Measurements from ENCODE around the gene GRK5. TPM values are rescaled to one million over a fixed set of nuclear protein-coding genes. Genes with fewer than 3 reads are reported as not detected.

Gene GRK5
- total RNA-seq, 6 experiments from 2014 or later, result 5.9 to 11.5 (median 7.9) TPM

DNA sequence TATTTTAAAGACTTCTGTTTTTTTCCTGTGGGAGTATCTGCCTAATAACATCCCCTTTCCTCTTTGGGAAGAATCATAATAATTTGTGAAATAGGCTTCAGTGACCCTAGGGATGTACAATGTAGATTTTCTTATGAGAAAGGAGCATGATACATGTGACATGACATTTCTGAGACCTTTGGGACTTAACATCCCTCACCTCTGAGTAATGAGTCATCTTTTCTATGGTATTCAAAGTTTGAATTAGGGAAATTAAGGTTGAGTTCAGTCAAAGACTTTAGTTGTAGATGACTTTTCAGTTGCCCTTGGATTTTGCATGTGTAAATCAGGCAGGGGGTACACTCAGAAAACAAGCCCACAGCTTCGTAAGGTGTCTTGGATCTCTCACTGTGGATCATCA lies 14.3 kb downstream of the GRK5 start:
- Histone ChIP-seq H3K4me1 (peaks cover 0 to 20% (median 2%) of the 10 kb centered on the region in 4 donors), H3K27me3 (no peaks in the 10 kb centered on the region), H3K27ac (peak overlapping the region in 2 of 3 donors; percentile 63 to 68), H3K9me3 (no peaks in the 10 kb centered on the region), H3K4me3 (no peak overlapping the region), H3K36me3 (no peaks in the 10 kb centered on the region)
- intact Hi-C loops (cut with DNase I), result no loop called here
- 86% methylated on average over 1 of the region's 1 CpG for WGBS (ENCODE audit: insufficient coverage, low coverage, low lambda C conversion rate, missing lambda C conversion rate)
- TF ChIP-seq POLR2A (IDR thresholded peaks at IDR 0.05), result no peak
- TF ChIP-seq, protein P1, sequence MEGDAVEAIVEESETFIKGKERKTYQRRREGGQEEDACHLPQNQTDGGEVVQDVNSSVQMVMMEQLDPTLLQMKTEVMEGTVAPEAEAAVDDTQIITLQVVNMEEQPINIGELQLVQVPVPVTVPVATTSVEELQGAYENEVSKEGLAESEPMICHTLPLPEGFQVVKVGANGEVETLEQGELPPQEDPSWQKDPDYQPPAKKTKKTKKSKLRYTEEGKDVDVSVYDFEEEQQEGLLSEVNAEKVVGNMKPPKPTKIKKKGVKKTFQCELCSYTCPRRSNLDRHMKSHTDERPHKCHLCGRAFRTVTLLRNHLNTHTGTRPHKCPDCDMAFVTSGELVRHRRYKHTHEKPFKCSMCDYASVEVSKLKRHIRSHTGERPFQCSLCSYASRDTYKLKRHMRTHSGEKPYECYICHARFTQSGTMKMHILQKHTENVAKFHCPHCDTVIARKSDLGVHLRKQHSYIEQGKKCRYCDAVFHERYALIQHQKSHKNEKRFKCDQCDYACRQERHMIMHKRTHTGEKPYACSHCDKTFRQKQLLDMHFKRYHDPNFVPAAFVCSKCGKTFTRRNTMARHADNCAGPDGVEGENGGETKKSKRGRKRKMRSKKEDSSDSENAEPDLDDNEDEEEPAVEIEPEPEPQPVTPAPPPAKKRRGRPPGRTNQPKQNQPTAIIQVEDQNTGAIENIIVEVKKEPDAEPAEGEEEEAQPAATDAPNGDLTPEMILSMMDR (IDR thresholded peaks at IDR 0.05), result no peak
- DNase-seq, result no peak
- peak in 1 of 4 donors; percentile 15 for ATAC-seq

GRCh38 chr10:119222537-119222936 lies 15.2 kb downstream of the GRK5 start:
- DNase-seq, result no peak
- TF ChIP-seq POLR2A (IDR thresholded peaks at IDR 0.05), result no peak
- TF ChIP-seq, protein P1 (IDR thresholded peaks at IDR 0.05), result no peak
- peak; percentile 79 to 83 (median 80) for ATAC-seq
- Histone ChIP-seq H3K27me3 (no peaks in the 10 kb centered on the region), H3K4me1 (peaks cover 0 to 20% (median 2%) of the 10 kb centered on the region in 4 donors), H3K36me3 (no peaks in the 10 kb centered on the region), H3K4me3 (peak overlapping the region in 1 of 3 donors; percentile 2), H3K27ac (peak overlapping the region; percentile 7 to 68 (median 63)), H3K9me3 (no peaks in the 10 kb centered on the region)
- intact Hi-C loops (cut with DNase I), result no loop called here
- WGBS (ENCODE audit: insufficient coverage, low coverage, low lambda C conversion rate, missing lambda C conversion rate), result 30% methylated on average over 5 of the region's 9 CpGs

- Histone ChIP-seq H3K27ac (peak overlapping the region; percentile 7 to 68 (median 63)), H3K4me1 (peaks cover 0 to 20% (median 2%) of the 10 kb centered on the region in 4 donors), H3K36me3 (no peaks in the 10 kb centered on the region), H3K9me3 (no peaks in the 10 kb centered on the region), H3K4me3 (peak overlapping the region in 1 of 3 donors; percentile 2), H3K27me3 (no peaks in the 10 kb centered on the region)
- no peak for TF ChIP-seq POLR2A (IDR thresholded peaks at IDR 0.05)
- 77% methylated on average over 3 of the region's 9 CpGs for WGBS (ENCODE audit: insufficient coverage, low coverage, low lambda C conversion rate, missing lambda C conversion rate)
- ATAC-seq (peak; percentile 40 to 52 (median 48)), DNase-seq (no peak)
- intact Hi-C loops (cut with DNase I), result no loop called here
Observed at GRCh38 chr10:119222966-119223386, 15.6 kb downstream of the GRK5 start.

GRCh38 chr10:119225083-119225658 lies 17.8 kb downstream of the GRK5 start:
- DNase-seq (no peak), ATAC-seq (no peak)
- no peaks in the 10 kb centered on the region for H3K27me3 ChIP-seq
- H3K9me3 ChIP-seq, result no peaks in the 10 kb centered on the region
- peaks cover 0 to 14% (median 2%) of the 10 kb centered on the region in 4 donors for H3K4me1 ChIP-seq
- H3K4me3 ChIP-seq, result no peak overlapping the region
- H3K36me3 ChIP-seq, result no peaks in the 10 kb centered on the region
- intact Hi-C loops (cut with DNase I), result no loop called here
- no peak for TF ChIP-seq POLR2A (IDR thresholded peaks at IDR 0.05)
- TF ChIP-seq, protein P1 (IDR thresholded peaks at IDR 0.05), result no peak
- H3K27ac ChIP-seq, result no peak overlapping the region
- 96% methylated on average over 4 of the region's 4 CpGs for WGBS (ENCODE audit: insufficient coverage, low coverage, low lambda C conversion rate, missing lambda C conversion rate)

GRCh38 chr10:119227825-119228224 lies 20.5 kb downstream of the GRK5 start:
- no peak for ATAC-seq
- Histone ChIP-seq H3K27ac (no peak overlapping the region), H3K27me3 (no peaks in the 10 kb centered on the region), H3K4me3 (no peak overlapping the region), H3K36me3 (no peaks in the 10 kb centered on the region), H3K4me1 (peaks cover 0 to 6% (median under 1%) of the 10 kb centered on the region in 4 donors), H3K9me3 (no peaks in the 10 kb centered on the region)
- TF ChIP-seq POLR2A (IDR thresholded peaks at IDR 0.05), result no peak
- TF ChIP-seq, protein P1 (IDR thresholded peaks at IDR 0.05), result no peak
- 88% methylated on average over 6 of the region's 6 CpGs for WGBS (ENCODE audit: insufficient coverage, low coverage, low lambda C conversion rate, missing lambda C conversion rate)
- intact Hi-C loops (cut with DNase I), result no loop called here
- no peak for DNase-seq

Data from right lobe of liver (tissue), 6 donors.